CD14-positive monocyte (primary cell): Measurements from ENCODE around the gene ZNF91. TPM values are rescaled to one million over a fixed set of nuclear protein-coding genes. Genes with fewer than 3 reads are reported as not detected.

ENCODE experiments used
- DNase-seq, 3 donors: peaks; one replicate each; pipeline ENCODE4 v3.0.0-alpha.2; 2011 to 2022
- H2AFZ ChIP-seq: 2 replicates; pipeline ENCODE4 v1.6.0; 2012; ENCODE audit warnings: mild to moderate bottlenecking, low read depth, low read length, inconsistent platforms; ENCODE audit not compliant: insufficient read depth, poor library complexity, severe bottlenecking
- H3K27ac ChIP-seq, 2 donors: 1 replicate in 1 of 2; 2 replicates in 1 of 2; pipeline ENCODE4 v1.5.1; 2012 to 2013; ENCODE audit warnings: low read length in 2 of 2, control low read depth in 1 of 2, inconsistent platforms in 1 of 2, low read depth in 1 of 2, mild to moderate bottlenecking in 1 of 2
- H3K27me3 ChIP-seq, 2 donors: one replicate each; pipeline versions ENCODE4 v1.6.0 to v1.6.1; 2011 to 2013; ENCODE audit warnings: low read length in 2 of 2; ENCODE audit not compliant: control insufficient read depth in 2 of 2, insufficient read depth in 2 of 2
- H3K36me3 ChIP-seq, 2 donors: replicated peaks in 1 of 2; 1 replicate in 1 of 2; 2 replicates in 1 of 2; pipeline versions ENCODE4 v1.5.1 to v1.6.1; 2012 to 2013; ENCODE audit warnings: low read length in 2 of 2, control low read depth in 1 of 2, inconsistent platforms in 1 of 2, mild to moderate bottlenecking in 1 of 2; ENCODE audit not compliant: insufficient read depth in 2 of 2, control insufficient read depth in 1 of 2
- H3K4me1 ChIP-seq, 2 donors: 1 replicate in 1 of 2; 2 replicates in 1 of 2; pipeline versions ENCODE4 v1.5.1 to v1.6.1; 2012 to 2013; ENCODE audit warnings: low read length in 2 of 2, control low read depth in 1 of 2, inconsistent platforms in 1 of 2, mild to moderate bottlenecking in 1 of 2, moderate library complexity in 1 of 2; ENCODE audit not compliant: insufficient read depth in 2 of 2, control insufficient read depth in 1 of 2
- H3K4me2 ChIP-seq: replicated peaks from 2 replicates; pipeline ENCODE3; 2012; ENCODE audit warnings: low read length, moderate library complexity, mild to moderate bottlenecking; ENCODE audit not compliant: poor library complexity, severe bottlenecking; ENCODE audit errors: extremely low read depth
- H3K4me3 ChIP-seq, 3 experiments: fragments of 200-600 bp in 1 of 3; sonication (generic) in 1 of 3; replicated peaks in 1 of 3; 1 replicate in 2 of 3; 2 replicates in 1 of 3; pipeline ENCODE4 v1.5.1; 2011 to 2013; ENCODE audit warnings: low read length in 3 of 3, mild to moderate bottlenecking in 3 of 3, control low read depth in 2 of 3, low read depth in 2 of 3, inconsistent platforms in 1 of 3, moderate library complexity in 1 of 3
- H3K79me2 ChIP-seq: 2 replicates; pipeline ENCODE4 v1.6.0; 2012; ENCODE audit warnings: mild to moderate bottlenecking, control low read depth, inconsistent platforms, low read length, moderate library complexity; ENCODE audit not compliant: insufficient read depth
- H3K9ac ChIP-seq: 2 replicates; pipeline ENCODE4 v1.6.0; 2017; ENCODE audit warnings: low read length, mild to moderate bottlenecking; ENCODE audit not compliant: insufficient read depth, poor library complexity, severe bottlenecking
- H3K9me3 ChIP-seq, 2 donors: replicated peaks in 1 of 2; 1 replicate in 1 of 2; 2 replicates in 1 of 2; pipeline versions ENCODE4 v1.5.1 to v1.6.1; 2012 to 2013; ENCODE audit warnings: low read length in 2 of 2, control low read depth in 1 of 2; ENCODE audit not compliant: control insufficient read depth in 1 of 2, insufficient read depth in 1 of 2
- H4K20me1 ChIP-seq: 2 replicates; pipeline ENCODE4 v1.6.0; 2012; ENCODE audit warnings: mild to moderate bottlenecking, low read length, control low read depth, moderate library complexity; ENCODE audit not compliant: insufficient read depth
- H3K27ac Mint-ChIP-seq, 7 donors: one replicate each; pipeline ENCODE4 v1.8.0; 2020; ENCODE audit warnings: mild to moderate bottlenecking in 7 of 7, mixed read lengths in 7 of 7, moderate library complexity in 6 of 7, inconsistent platforms in 2 of 7
- H3K27me3 Mint-ChIP-seq, 3 donors: one replicate each; pipeline ENCODE4 v1.8.0; 2021 to 2022; ENCODE audit warnings: low read depth in 3 of 3, mild to moderate bottlenecking in 3 of 3, mixed read lengths in 3 of 3, moderate library complexity in 3 of 3, inconsistent platforms in 1 of 3
- H3K36me3 Mint-ChIP-seq, 2 donors: one replicate each; pipeline ENCODE4 v1.8.0; 2020; ENCODE audit warnings: mixed read lengths in 2 of 2, inconsistent platforms in 1 of 2, mild to moderate bottlenecking in 1 of 2
- H3K4me1 Mint-ChIP-seq: one replicate; pipeline ENCODE4 v1.8.0; 2020; ENCODE audit warnings: mild to moderate bottlenecking, mixed read lengths
- H3K4me3 Mint-ChIP-seq, 2 donors: one replicate each; pipeline ENCODE4 v1.8.0; 2020; ENCODE audit warnings: mild to moderate bottlenecking in 2 of 2, mixed read lengths in 2 of 2, moderate library complexity in 1 of 2
- H3K9me3 Mint-ChIP-seq, 7 donors: one replicate each; pipeline ENCODE4 v1.8.0; 2020 to 2022; ENCODE audit warnings: mixed read lengths in 7 of 7, mild to moderate bottlenecking in 6 of 7, moderate library complexity in 6 of 7, inconsistent platforms in 2 of 7
- CTCF ChIP-seq: fragments of 200-600 bp; IDR thresholded peaks from one replicate; pipeline ENCODE4 v1.8.0; 2022; ENCODE audit warnings: antibody characterized with exemption, mild to moderate bottlenecking
- WGBS: methylation state at CpG from one replicate; pipeline ENCODE4 v1.1.5; 2013; ENCODE audit warnings: missing lambda C conversion rate; ENCODE audit not compliant: insufficient coverage; 5-methylcytosine and 5-hydroxymethylcytosine counted together
- intact Hi-C, 2 donors: fragments of 100-400 bp; cut with micrococcal nuclease; formaldehyde crosslinking; loops; one replicate each; pipeline versions ENCODE4 v1.15.0 to v1.15.1; 2023
- polyA plus RNA-seq, 3 donors: library from polyadenylated mRNA; depleted of rRNA in 1 of 3; unstranded in 2 of 3; stranded (reverse) in 1 of 3; fragments of 300-500 nt in 2 of 3; fragments of >200 nt in 1 of 3; fragmentation: Illumina TruSeq in 2 of 3; gene quantifications; 1 replicate in 2 of 3; 2 replicates in 1 of 3; pipeline ENCODE4 v1.2.3, GENCODE V29; 2012 to 2021

Gene ZNF91
- polyA plus RNA-seq, 3 donors: 3.5 to 5.5 (median 4.9) TPM

DNA sequence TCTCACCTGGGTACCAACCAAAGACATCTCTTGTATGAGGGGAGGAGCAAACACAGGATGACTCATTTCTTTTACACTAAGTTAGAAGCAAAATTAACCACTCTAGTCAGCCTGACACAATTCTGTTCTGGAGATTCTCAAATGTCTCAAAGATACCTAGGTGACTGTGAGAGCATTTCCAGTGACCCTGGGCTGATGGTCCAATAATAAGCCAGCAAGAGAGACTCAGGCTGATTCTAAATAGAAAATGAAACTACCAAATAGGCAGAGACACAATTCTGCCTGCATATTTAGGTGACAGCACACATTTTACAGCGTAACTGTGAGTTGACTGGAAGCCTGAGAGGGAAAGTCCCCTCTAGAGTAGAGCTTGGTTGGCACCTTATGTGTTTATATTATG is 16.3 kb downstream of the ZNF91 start:
- Histone ChIP-seq H2AFZ (no peak overlapping the region), H4K20me1 (no peaks in the 10 kb centered on the region), H3K4me2 (no peak overlapping the region), H3K27me3 (no peaks in the 10 kb centered on the region), H3K9me3 (peaks cover 46 to 97% of the 10 kb centered on the region in 2 donors), H3K79me2 (peaks cover 67% of the 10 kb centered on the region), H3K27ac (no peak overlapping the region), H3K9ac (no peak overlapping the region), H3K4me3 (no peak overlapping the region), H3K4me1 (no peaks in the 10 kb centered on the region), H3K36me3 (peaks cover 8 to 93% of the 10 kb centered on the region in 2 donors)
- Mint-ChIP-seq H3K4me3 (no peak overlapping the region), H3K27me3 (no peaks in the 10 kb centered on the region), H3K36me3 (peaks cover 54 to 68% of the 10 kb centered on the region in 2 donors), H3K9me3 (peaks cover 39 to 83% (median 67%) of the 10 kb centered on the region in 7 donors), H3K4me1 (no peaks in the 10 kb centered on the region), H3K27ac (no peak overlapping the region)
- no peak for DNase-seq
- intact Hi-C loops: loop anchor here in 1 of 2 donors (5.0 kb wide), 1 partner anchor 418 kb away; no protein-coding TSS in a partner anchor
- WGBS: no CpG with 5 or more reads among the region's 1 CpG
- no peak for TF ChIP-seq CTCF

GRCh38 chr19:23377276-23377675 is 18.0 kb downstream of the ZNF91 start:
- intact Hi-C loops: loop anchor here in 1 of 2 donors (5.0 kb wide), 1 partner anchor 420 kb away; no protein-coding TSS in a partner anchor
- H3K4me2 ChIP-seq: no peak overlapping the region
- H3K27ac Mint-ChIP-seq: no peak overlapping the region
- no peak overlapping the region for H3K9ac ChIP-seq
- H3K27me3 Mint-ChIP-seq: no peaks in the 10 kb centered on the region
- peaks cover 51% of the 10 kb centered on the region for H3K79me2 ChIP-seq
- no peak for DNase-seq
- no peaks in the 10 kb centered on the region for H3K4me1 Mint-ChIP-seq
- H4K20me1 ChIP-seq: no peaks in the 10 kb centered on the region
- H3K27me3 ChIP-seq: no peaks in the 10 kb centered on the region
- peaks cover 35 to 82% (median 61%) of the 10 kb centered on the region in 7 donors for H3K9me3 Mint-ChIP-seq
- H3K36me3 Mint-ChIP-seq: peaks cover 55 to 68% of the 10 kb centered on the region in 2 donors
- no peaks in the 10 kb centered on the region for H3K4me1 ChIP-seq
- no peak overlapping the region for H2AFZ ChIP-seq
- no peak overlapping the region for H3K27ac ChIP-seq
- TF ChIP-seq CTCF: no peak
- no peak overlapping the region for H3K4me3 ChIP-seq
- peaks cover 17 to 92% of the 10 kb centered on the region in 2 donors for H3K36me3 ChIP-seq
- no peak overlapping the region for H3K4me3 Mint-ChIP-seq
- peaks cover 44 to 96% of the 10 kb centered on the region in 2 donors for H3K9me3 ChIP-seq
